CD4-positive, alpha-beta memory T cell (primary cell): Measurements from ENCODE around the gene GCGR. TPM values are rescaled to one million over a fixed set of nuclear protein-coding genes. Genes with fewer than 3 reads are reported as not detected.
A peak's percentile ranks its signal among the peaks of the same experiment; 100 is the strongest.

Source experiments
- CTCF ChIA-PET: fragments of 350-600 bp; sonication (Branson Sonifier 250); formaldehyde crosslinking; loops from one replicate; lab custom pipeline; 2021; ENCODE audit warnings: inconsistent platforms; ENCODE audit not compliant: partially characterized antibody; lab: Charles Lee
- POLR2A ChIA-PET: fragments of 350-600 bp; sonication (Branson Sonifier 250); formaldehyde crosslinking; loops from one replicate; lab custom pipeline; 2021; ENCODE audit not compliant: partially characterized antibody; lab: Charles Lee
- DNase-seq, 5 donors: peaks; one replicate each; pipeline versions ENCODE4 v3.0.0 to v3.0.0-alpha.2; 2020 to 2022; ENCODE audit warnings: mixed read lengths in 1 of 5
- H3K27ac ChIP-seq: one replicate; pipeline ENCODE4 v1.7.0; 2013; ENCODE audit warnings: low read depth, low read length
- H3K27me3 ChIP-seq: 2 replicates; pipeline ENCODE4 v1.7.0; 2013; ENCODE audit warnings: mild to moderate bottlenecking, low read length, moderate library complexity; ENCODE audit not compliant: insufficient read depth
- H3K36me3 ChIP-seq: 2 replicates; pipeline ENCODE4 v1.7.0; 2013; ENCODE audit warnings: mild to moderate bottlenecking, low read length, moderate library complexity; ENCODE audit not compliant: insufficient read depth
- H3K4me1 ChIP-seq: 2 replicates; pipeline ENCODE4 v1.7.0; 2013; ENCODE audit warnings: mild to moderate bottlenecking, low read length, moderate library complexity; ENCODE audit not compliant: insufficient read depth
- H3K4me3 ChIP-seq, 2 donors: one replicate each; pipeline ENCODE4 v1.7.0; 2013; ENCODE audit warnings: low read length in 2 of 2, mild to moderate bottlenecking in 1 of 2
- H3K9me3 ChIP-seq, 2 donors: one replicate each; pipeline ENCODE4 v1.7.0; 2013; ENCODE audit warnings: low read length in 2 of 2, control low read depth in 1 of 2; ENCODE audit not compliant: control insufficient read depth in 1 of 2
- H3K27ac Mint-ChIP-seq, 7 donors: one replicate each; pipeline ENCODE4 v1.8.0; 2020 to 2021; ENCODE audit warnings: mixed read lengths in 7 of 7, mild to moderate bottlenecking in 6 of 7, inconsistent platforms in 3 of 7, moderate library complexity in 3 of 7
- H3K27me3 Mint-ChIP-seq, 2 donors: one replicate each; pipeline ENCODE4 v1.8.0; 2020 to 2021; ENCODE audit warnings: mixed read lengths in 2 of 2
- H3K36me3 Mint-ChIP-seq, 2 donors: one replicate each; pipeline ENCODE4 v1.8.0; 2020 to 2021; ENCODE audit warnings: mixed read lengths in 2 of 2, inconsistent platforms in 1 of 2, mild to moderate bottlenecking in 1 of 2
- H3K4me1 Mint-ChIP-seq, 4 donors: one replicate each; pipeline ENCODE4 v1.8.0; 2020 to 2021; ENCODE audit warnings: mixed read lengths in 4 of 4, mild to moderate bottlenecking in 1 of 4
- H3K4me3 Mint-ChIP-seq, 8 donors: one replicate each; pipeline ENCODE4 v1.8.0; 2020 to 2021; ENCODE audit warnings: mixed read lengths in 8 of 8, mild to moderate bottlenecking in 7 of 8, moderate library complexity in 6 of 8, inconsistent platforms in 3 of 8
- H3K9me3 Mint-ChIP-seq, 8 donors: one replicate each; pipeline ENCODE4 v1.8.0; 2020 to 2021; ENCODE audit warnings: mixed read lengths in 8 of 8, mild to moderate bottlenecking in 5 of 8, inconsistent platforms in 3 of 8, moderate library complexity in 1 of 8
- intact Hi-C: fragments of 100-400 bp; cut with micrococcal nuclease; formaldehyde crosslinking; loops from one replicate; pipeline ENCODE4 v1.15.1; 2023
- polyA plus RNA-seq, 2 donors: library from polyadenylated mRNA; unstranded; fragments of 300-500 nt; fragmentation: Illumina TruSeq; gene quantifications; one replicate each; pipeline ENCODE4 v1.2.3, GENCODE V29; 2021
- total RNA-seq, 2 experiments: library from RNA; stranded (reverse); gene quantifications; one replicate each; pipeline ENCODE4 v1.2.3, GENCODE V29; 2021

The GCGR gene
- total RNA-seq (not detected), polyA plus RNA-seq (not detected)

- peak within 1 kb of the TSS in 1 of 8 donors; percentile 62 for H3K4me3 Mint-ChIP-seq
- H3K27ac ChIP-seq = no peak within 1 kb of the TSS
- no peak within 1 kb of the TSS for H3K4me3 ChIP-seq
- ChIA-PET CTCF (no interaction called here), POLR2A (no interaction called here)
- H3K4me1 ChIP-seq = no peaks in the 10 kb centered on the region
- no peak for DNase-seq
- H3K9me3 Mint-ChIP-seq = peaks cover 0 to 3% (median 0%) of the 10 kb centered on the region in 8 donors
- intact Hi-C loops = no loop called here
- no peak within 1 kb of the TSS for H3K27ac Mint-ChIP-seq
- peaks cover 26 to 29% of the 10 kb centered on the region in 2 donors for H3K27me3 Mint-ChIP-seq
- H3K36me3 Mint-ChIP-seq = no peaks in the 10 kb centered on the region
- peaks cover 0 to 3% (median 0%) of the 10 kb centered on the region in 4 donors for H3K4me1 Mint-ChIP-seq
- H3K27me3 ChIP-seq = peaks cover 15% of the 10 kb centered on the region
- H3K9me3 ChIP-seq = no peaks in the 10 kb centered on the region
- H3K36me3 ChIP-seq = no peaks in the 10 kb centered on the region
These were observed at the start of gene GCGR for GRCh38 chr17:81803728-81804558. GCGR (plus strand) TSS chr17:81804150; CDS start chr17:81809019, 4,869 bp downstream.

DNA sequence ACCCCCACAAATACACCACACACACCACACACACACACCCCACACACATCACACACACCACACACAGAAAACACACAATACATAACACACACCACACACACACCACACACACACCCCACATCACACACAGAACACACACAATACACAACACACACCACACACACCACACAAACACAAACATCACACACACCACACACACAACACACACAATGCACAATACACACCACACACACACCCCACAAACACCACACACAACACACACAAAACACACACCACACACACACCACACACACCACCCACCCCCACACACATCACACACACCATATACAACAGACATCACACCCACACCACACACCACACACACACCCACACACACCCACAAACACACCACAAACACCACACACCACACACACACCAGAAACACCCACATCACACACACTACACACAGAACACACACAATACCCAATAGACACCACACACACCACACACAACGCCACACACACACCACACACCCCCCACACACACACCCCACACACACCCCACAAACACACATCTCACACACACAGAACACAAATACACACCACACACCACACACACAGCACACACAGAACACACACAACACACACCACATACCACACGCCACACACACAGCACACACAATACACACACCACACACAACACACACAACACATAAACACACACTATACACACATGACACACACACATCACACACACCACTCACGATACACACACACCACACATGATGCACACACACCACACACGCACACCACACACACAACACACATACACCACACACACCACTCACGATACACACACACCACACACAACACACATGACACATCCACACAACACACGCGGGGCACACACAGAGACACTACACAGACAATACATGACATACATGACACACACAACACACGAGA lies 11.0 kb upstream of the GCGR start:
- no peaks in the 10 kb centered on the region for H3K36me3 Mint-ChIP-seq
- POLR2A ChIA-PET = no interaction called here
- no peak for DNase-seq
- Histone ChIP-seq H3K27ac (no peak overlapping the region), H3K9me3 (no peaks in the 10 kb centered on the region), H3K36me3 (no peaks in the 10 kb centered on the region), H3K4me1 (no peaks in the 10 kb centered on the region), H3K4me3 (no peak overlapping the region), H3K27me3 (no peaks in the 10 kb centered on the region)
- no peaks in the 10 kb centered on the region for H3K9me3 Mint-ChIP-seq
- intact Hi-C loops = no loop called here
- no peak overlapping the region for H3K27ac Mint-ChIP-seq
- CTCF ChIA-PET = no interaction called here
- H3K4me3 Mint-ChIP-seq = no peak overlapping the region
- no peaks in the 10 kb centered on the region for H3K4me1 Mint-ChIP-seq
- no peaks in the 10 kb centered on the region for H3K27me3 Mint-ChIP-seq

GRCh38 chr17:81794074-81794476 lies 9.9 kb upstream of the GCGR start:
- no peak overlapping the region for H3K27ac ChIP-seq
- no peaks in the 10 kb centered on the region for H3K9me3 ChIP-seq
- H3K27me3 ChIP-seq = no peaks in the 10 kb centered on the region
- H3K36me3 ChIP-seq = no peaks in the 10 kb centered on the region
- peaks cover under 1% of the 10 kb centered on the region in 2 donors for H3K27me3 Mint-ChIP-seq
- H3K36me3 Mint-ChIP-seq = no peaks in the 10 kb centered on the region
- no peaks in the 10 kb centered on the region for H3K4me1 ChIP-seq
- no peak overlapping the region for H3K4me3 Mint-ChIP-seq
- POLR2A ChIA-PET = no interaction called here
- no peak overlapping the region for H3K4me3 ChIP-seq
- no peaks in the 10 kb centered on the region for H3K9me3 Mint-ChIP-seq
- no peak overlapping the region for H3K27ac Mint-ChIP-seq
- intact Hi-C loops = no loop called here
- H3K4me1 Mint-ChIP-seq = no peaks in the 10 kb centered on the region
- CTCF ChIA-PET = no interaction called here
- DNase-seq = no peak

- POLR2A ChIA-PET = no interaction called here
- CTCF ChIA-PET = no interaction called here
These were observed 9.4 kb upstream of the GCGR start for GRCh38 chr17:81794509-81794908.

GRCh38 chr17:81801327-81801726 lies 2.6 kb upstream of the GCGR start:
- H3K36me3 ChIP-seq = no peaks in the 10 kb centered on the region
- DNase-seq = no peak
- Mint-ChIP-seq H3K4me3 (no peak overlapping the region), H3K27ac (no peak overlapping the region), H3K9me3 (peaks cover 0 to 3% (median 0%) of the 10 kb centered on the region in 8 donors), H3K4me1 (peaks cover 0 to 3% (median 0%) of the 10 kb centered on the region in 4 donors), H3K36me3 (no peaks in the 10 kb centered on the region), H3K27me3 (peaks cover 26% of the 10 kb centered on the region in 2 donors)
- ChIA-PET CTCF (no interaction called here), POLR2A (no interaction called here)
- no peaks in the 10 kb centered on the region for H3K4me1 ChIP-seq
- intact Hi-C loops = no loop called here
- no peak overlapping the region for H3K4me3 ChIP-seq
- H3K9me3 ChIP-seq = no peaks in the 10 kb centered on the region
- H3K27ac ChIP-seq = no peak overlapping the region
- H3K27me3 ChIP-seq = peaks cover 15% of the 10 kb centered on the region

More at GRCh38 chr17:81794509-81794908, 9.4 kb upstream of the GCGR start:
- Histone ChIP-seq H3K27me3 (no peaks in the 10 kb centered on the region), H3K4me1 (no peaks in the 10 kb centered on the region), H3K9me3 (no peaks in the 10 kb centered on the region), H3K36me3 (no peaks in the 10 kb centered on the region), H3K27ac (no peak overlapping the region), H3K4me3 (no peak overlapping the region)
- intact Hi-C loops = no loop called here
- H3K27me3 Mint-ChIP-seq = peaks cover 1 to 2% of the 10 kb centered on the region in 2 donors
- H3K4me3 Mint-ChIP-seq = no peak overlapping the region
- H3K27ac Mint-ChIP-seq = no peak overlapping the region
- no peak for DNase-seq
- H3K36me3 Mint-ChIP-seq = no peaks in the 10 kb centered on the region
- no peaks in the 10 kb centered on the region for H3K9me3 Mint-ChIP-seq
- H3K4me1 Mint-ChIP-seq = no peaks in the 10 kb centered on the region

- H3K36me3 ChIP-seq = no peaks in the 10 kb centered on the region
- H3K4me3 ChIP-seq = no peak overlapping the region
- peaks cover 26% of the 10 kb centered on the region in 2 donors for H3K27me3 Mint-ChIP-seq
- POLR2A ChIA-PET = no interaction called here
- H3K27ac ChIP-seq = no peak overlapping the region
- no peaks in the 10 kb centered on the region for H3K36me3 Mint-ChIP-seq
- intact Hi-C loops = no loop called here
- H3K4me1 Mint-ChIP-seq = peaks cover 0 to 3% (median 0%) of the 10 kb centered on the region in 4 donors
- DNase-seq = no peak
- H3K27me3 ChIP-seq = peaks cover 15% of the 10 kb centered on the region
- H3K4me1 ChIP-seq = no peaks in the 10 kb centered on the region
- peak overlapping the region in 1 of 8 donors; percentile 26 for H3K4me3 Mint-ChIP-seq
- CTCF ChIA-PET = no interaction called here
- H3K9me3 Mint-ChIP-seq = peaks cover 0 to 3% (median 0%) of the 10 kb centered on the region in 8 donors
- H3K27ac Mint-ChIP-seq = peak overlapping the region in 1 of 7 donors; percentile 42
- H3K9me3 ChIP-seq = no peaks in the 10 kb centered on the region
These were observed 1.7 kb upstream of the GCGR start for GRCh38 chr17:81802048-81802758.
